ENCODE results near the gene KAZN.

DNA sequence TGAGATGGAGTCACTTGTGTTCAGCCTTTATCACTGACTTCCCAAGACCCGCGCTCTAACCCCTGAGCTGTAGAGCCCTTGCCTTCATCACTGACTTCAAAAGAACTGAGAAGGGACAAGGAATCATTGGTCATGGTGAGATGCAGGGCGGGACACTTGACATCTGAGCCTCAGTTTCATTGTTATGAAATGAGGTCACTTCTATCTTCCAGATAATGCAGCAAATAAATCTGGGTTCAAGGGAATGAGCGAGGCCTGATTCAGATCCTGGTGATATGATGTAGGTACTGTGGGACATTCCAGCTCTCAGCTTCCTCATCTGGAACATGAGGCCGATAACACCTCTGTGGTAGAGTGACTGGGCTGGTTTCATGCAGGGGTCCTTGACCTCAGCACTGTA, 13.8 kb downstream of the KAZN start:
- TF ChIP-seq, protein P1, sequence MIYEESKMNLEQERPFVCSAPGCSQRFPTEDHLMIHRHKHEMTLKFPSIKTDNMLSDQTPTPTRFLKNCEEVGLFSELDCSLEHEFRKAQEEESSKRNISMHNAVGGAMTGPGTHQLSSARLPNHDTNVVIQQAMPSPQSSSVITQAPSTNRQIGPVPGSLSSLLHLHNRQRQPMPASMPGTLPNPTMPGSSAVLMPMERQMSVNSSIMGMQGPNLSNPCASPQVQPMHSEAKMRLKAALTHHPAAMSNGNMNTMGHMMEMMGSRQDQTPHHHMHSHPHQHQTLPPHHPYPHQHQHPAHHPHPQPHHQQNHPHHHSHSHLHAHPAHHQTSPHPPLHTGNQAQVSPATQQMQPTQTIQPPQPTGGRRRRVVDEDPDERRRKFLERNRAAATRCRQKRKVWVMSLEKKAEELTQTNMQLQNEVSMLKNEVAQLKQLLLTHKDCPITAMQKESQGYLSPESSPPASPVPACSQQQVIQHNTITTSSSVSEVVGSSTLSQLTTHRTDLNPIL (CRISPR knock-in tag; IDR thresholded peaks at IDR 0.05; ENCODE audit: low read depth) = no peak
- TF ChIP-seq PPARA (CRISPR knock-in tag; IDR thresholded peaks at IDR 0.05; ENCODE audit: borderline replicate concordance) (no peak), ZNF565 (CRISPR knock-in tag; conservative IDR thresholded peaks at IDR 0.05; ENCODE audit: low read depth) (no peak), ARNTL (CRISPR knock-in tag; IDR thresholded peaks at IDR 0.05; ENCODE audit: borderline replicate concordance, low read depth) (no peak)
- TF ChIP-seq, protein P2, sequence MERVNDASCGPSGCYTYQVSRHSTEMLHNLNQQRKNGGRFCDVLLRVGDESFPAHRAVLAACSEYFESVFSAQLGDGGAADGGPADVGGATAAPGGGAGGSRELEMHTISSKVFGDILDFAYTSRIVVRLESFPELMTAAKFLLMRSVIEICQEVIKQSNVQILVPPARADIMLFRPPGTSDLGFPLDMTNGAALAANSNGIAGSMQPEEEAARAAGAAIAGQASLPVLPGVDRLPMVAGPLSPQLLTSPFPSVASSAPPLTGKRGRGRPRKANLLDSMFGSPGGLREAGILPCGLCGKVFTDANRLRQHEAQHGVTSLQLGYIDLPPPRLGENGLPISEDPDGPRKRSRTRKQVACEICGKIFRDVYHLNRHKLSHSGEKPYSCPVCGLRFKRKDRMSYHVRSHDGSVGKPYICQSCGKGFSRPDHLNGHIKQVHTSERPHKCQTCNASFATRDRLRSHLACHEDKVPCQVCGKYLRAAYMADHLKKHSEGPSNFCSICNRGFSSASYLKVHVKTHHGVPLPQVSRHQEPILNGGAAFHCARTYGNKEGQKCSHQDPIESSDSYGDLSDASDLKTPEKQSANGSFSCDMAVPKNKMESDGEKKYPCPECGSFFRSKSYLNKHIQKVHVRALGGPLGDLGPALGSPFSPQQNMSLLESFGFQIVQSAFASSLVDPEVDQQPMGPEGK (CRISPR knock-in tag; IDR thresholded peaks at IDR 0.05; ENCODE audit: borderline replicate concordance) = no peak
